C4-2B (cell line): ENCODE data around the gene FJX1.

Experiments
- H3K27ac ChIP-seq: fragments of 450-650 bp; 2 replicates; pipeline ENCODE4 v1.5.1; 2017
- ZFX ChIP-seq: fragments of 450-650 bp; IDR thresholded peaks from 2 replicates; pipeline ENCODE4 v1.6.1; 2017
- TF ChIP-seq, protein P1 (sequence below): fragments of 450-650 bp; conservative IDR thresholded peaks from 2 replicates; pipeline ENCODE4 v1.5.1; 2017; ENCODE audit warnings: mild to moderate bottlenecking

The FJX1 gene

DNA sequence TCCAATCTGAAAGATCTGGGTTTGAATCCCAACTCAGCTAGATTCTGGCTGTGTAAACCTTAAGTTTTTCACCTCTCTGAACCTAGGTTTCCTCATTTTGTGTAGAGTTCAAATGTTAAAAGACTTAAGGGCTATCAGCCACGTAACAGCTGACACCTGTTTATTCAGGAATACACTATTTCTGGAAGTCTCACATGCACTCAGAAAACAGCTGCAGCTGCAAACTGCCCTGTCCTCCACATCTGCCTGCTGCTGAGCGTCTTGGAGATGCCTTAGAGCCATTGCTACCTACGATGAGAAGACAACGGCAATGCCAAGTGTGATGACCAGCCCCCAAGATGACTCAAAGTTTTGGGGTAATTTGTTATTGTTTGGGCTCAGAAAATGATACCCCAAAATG is 37.6 kb downstream of the FJX1 start:
- no peak overlapping the region for H3K27ac ChIP-seq
- no peak for TF ChIP-seq ZFX

DNA sequence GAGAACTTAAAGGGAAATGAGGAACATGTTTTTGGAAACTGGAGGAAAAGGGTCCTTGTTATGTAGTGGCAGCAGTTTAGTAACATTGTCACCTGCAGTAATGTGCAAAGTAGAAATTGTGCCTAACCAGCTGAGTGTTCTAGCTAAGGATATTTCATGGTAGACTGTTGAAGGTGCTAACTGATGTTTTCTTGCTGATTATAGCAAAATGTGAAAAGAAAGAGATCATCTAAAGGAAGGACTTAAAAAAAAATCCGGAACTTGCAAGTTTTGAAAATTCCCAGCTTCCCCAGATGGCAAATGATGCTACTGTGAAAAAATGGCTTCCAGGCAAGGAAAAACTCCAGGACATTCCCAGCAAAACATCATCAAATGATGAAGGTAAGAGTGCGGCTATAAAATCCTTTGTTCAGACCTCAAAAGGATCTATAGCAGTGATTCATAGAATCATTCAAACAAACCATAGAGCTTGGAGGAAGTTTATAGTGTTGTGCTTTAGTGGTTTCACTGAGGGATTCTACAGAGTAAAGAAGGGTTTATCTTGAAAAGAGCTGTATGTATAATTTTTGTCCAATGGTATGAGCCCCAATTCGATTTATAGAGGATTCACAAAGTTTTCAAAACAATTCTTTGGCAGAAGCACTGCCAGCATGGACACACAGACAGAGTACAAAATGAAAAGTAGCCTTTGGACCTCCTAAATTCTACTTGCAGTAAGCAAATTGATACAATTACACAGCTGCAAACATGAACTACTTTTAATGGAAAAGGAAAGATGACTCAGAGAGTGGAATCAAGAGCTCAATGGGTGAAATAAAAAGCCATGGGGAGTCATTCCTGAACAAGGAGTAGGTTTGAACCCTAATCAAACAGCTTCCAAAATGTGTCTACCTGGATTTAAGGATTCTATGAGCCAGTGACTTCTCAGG is 40.0 kb downstream of the FJX1 start:
- TF ChIP-seq, protein P1, sequence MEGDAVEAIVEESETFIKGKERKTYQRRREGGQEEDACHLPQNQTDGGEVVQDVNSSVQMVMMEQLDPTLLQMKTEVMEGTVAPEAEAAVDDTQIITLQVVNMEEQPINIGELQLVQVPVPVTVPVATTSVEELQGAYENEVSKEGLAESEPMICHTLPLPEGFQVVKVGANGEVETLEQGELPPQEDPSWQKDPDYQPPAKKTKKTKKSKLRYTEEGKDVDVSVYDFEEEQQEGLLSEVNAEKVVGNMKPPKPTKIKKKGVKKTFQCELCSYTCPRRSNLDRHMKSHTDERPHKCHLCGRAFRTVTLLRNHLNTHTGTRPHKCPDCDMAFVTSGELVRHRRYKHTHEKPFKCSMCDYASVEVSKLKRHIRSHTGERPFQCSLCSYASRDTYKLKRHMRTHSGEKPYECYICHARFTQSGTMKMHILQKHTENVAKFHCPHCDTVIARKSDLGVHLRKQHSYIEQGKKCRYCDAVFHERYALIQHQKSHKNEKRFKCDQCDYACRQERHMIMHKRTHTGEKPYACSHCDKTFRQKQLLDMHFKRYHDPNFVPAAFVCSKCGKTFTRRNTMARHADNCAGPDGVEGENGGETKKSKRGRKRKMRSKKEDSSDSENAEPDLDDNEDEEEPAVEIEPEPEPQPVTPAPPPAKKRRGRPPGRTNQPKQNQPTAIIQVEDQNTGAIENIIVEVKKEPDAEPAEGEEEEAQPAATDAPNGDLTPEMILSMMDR = no peak
- TF ChIP-seq ZFX = no peak
- no peak overlapping the region for H3K27ac ChIP-seq

DNA sequence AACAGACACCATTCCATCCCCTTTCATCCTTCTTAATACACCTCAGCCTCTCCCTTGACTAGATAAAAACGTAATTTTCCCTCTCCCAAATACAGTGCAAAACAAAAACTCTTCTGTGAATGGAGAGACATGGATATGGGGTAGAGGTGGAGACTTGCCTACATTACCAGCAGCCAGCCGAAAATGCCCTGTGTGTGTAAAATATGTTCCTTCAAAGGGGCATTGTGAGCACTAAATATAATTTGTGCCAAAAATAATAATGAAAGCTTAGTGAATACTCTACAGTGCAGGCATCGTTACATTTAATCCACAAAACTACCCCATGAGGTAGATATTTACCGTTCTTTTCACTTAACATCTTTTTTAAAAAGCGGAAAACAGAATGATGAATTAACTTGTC is 43.3 kb downstream of the FJX1 start:
- peak overlapping the region; percentile 91; the same call in 1 of the 2 replicates for H3K27ac ChIP-seq
- TF ChIP-seq, protein P1 = no peak
- no peak for TF ChIP-seq ZFX

DNA sequence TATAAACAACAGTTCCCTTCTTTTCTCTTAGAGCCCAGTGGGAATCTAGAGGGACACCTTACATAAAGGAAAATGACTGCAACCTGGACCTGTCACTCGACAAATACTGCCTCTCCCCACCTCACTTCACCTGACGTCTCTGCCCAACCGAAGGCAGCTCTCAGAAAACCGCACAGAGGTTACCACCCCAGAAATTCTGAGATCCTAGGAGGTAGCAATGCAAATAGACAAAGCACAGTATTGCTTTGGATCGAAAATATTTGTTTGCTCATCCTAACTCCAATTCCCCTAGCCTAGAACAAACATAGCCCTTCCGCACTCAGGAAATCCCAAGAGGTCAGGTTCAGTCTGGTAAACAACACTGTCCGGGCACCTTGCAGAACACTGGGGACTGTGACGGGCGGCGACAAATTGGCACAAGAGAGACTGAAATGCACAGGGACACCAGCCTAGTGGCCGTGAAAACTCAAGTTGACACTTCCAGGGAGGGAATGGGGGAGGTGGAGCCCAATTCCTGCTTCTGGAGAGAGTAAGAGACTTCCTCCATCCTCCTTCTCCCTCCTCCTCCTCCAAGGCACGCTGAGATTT is 43.9 kb downstream of the FJX1 start:
- H3K27ac ChIP-seq = peak overlapping the region; percentile 91

DNA sequence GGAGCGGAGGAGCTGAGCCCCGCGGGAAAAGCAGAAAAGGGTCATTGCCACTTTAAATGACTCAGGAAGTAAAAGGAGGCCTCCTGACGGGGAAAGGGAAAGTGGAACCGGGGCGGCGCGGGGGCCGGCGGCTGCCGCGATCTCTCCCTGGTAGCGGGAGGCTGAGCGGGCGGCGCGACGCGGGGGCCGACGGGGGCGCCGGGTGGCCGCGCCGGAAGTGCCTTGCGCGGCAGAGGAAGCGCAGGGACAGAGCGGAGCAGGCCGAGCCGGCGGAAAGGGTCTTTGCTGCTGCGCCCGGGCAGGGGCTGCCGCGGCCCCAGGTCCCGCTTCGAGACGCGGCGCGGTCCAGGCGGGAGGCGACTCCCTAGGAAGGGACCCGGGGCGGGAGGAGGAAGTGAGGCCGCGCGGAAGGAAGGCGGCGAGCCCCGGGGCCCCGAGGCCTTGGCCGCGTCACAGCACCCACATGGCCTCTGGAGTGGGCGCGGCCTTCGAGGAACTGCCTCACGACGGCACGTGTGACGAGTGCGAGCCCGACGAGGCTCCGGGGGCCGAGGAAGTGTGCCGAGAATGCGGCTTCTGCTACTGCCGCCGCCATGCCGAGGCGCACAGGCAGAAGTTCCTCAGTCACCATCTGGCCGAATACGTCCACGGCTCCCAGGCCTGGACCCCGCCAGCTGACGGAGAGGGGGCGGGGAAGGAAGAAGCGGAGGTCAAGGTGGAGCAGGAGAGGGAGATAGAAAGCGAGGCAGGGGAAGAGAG is 44.6 kb downstream of the FJX1 start, which contains the start of gene TRIM44:
Gene TRIM44 (plus strand): TSS at position 127 of the 759 bp plus-strand sequence. CDS start 337 bp downstream, at position 464.
- H3K27ac ChIP-seq = peak within 1 kb of the TSS; percentile 91
- TF ChIP-seq, protein P1 = no peak
- TF ChIP-seq ZFX = peak; percentile 98

More for the DNA sequence above, 43.9 kb downstream of the FJX1 start:
- TF ChIP-seq, protein P1 = no peak; the same call in 1 of the 2 replicates
- no peak for TF ChIP-seq ZFX

DNA sequence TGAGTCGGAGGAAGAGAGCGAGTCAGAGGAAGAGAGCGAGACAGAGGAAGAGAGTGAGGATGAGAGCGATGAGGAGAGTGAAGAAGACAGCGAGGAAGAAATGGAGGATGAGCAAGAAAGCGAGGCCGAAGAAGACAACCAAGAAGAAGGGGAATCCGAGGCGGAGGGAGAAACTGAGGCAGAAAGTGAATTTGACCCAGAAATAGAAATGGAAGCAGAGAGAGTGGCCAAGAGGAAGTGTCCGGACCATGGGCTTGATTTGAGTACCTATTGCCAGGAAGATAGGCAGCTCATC is 45.1 kb downstream of the FJX1 start:
- TF ChIP-seq, protein P1 = no peak
- TF ChIP-seq ZFX = no peak
- H3K27ac ChIP-seq = peak overlapping the region; percentile 91

DNA sequence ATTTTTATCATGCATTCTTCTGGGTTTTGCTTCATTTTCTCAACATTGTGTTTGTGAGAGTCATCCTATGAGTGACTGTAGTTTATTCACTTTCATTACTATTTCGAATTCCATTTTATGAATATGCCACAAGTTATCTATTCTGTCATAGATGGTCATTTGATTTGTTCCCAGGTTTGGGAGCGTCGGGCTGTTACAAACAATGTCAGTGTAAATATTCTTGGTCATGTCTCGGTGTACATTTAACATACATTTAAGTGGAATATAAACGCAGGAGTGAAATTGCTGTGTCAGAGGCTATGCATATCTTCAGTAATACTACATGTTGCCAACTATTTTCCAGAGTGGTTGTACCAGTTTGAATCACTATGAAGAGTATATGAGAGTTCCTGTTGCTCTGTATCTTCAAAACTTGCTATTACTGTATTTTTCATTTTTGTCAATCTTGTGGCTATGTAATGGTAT is 46.7 kb downstream of the FJX1 start:
- TF ChIP-seq, protein P1 = no peak
- no peak for TF ChIP-seq ZFX
- H3K27ac ChIP-seq = no peak overlapping the region
